AG20443 (cell line): ENCODE data around the gene TUBB.

ENCODE experiments used
- DNase-seq: peaks from one replicate; pipeline ENCODE4 v3.0.0; 2012; ENCODE audit warnings: low spot score, mixed read lengths

TUBB gene

GRCh38 chr6:30687659-30688431, 32.3 kb upstream of the TUBB start:
- peak; percentile 52 for DNase-seq

GRCh38 chr6:30688569-30688968, 31.6 kb upstream of the TUBB start:
- no peak for DNase-seq

GRCh38 chr6:30689022-30689865, 30.9 kb upstream of the TUBB start:
- no peak for DNase-seq

- DNase-seq, result no peak
Measured at GRCh38 chr6:30689985-30690384, 30.2 kb upstream of the TUBB start.

GRCh38 chr6:30690403-30691207, 29.5 kb upstream of the TUBB start, which contains the start of gene NRM:
Gene NRM (minus strand): TSS chr6:30690984. CDS start chr6:30690974, 10 bp downstream.
- DNase-seq, result peak; percentile 94

GRCh38 chr6:30691208-30691847, 28.8 kb upstream of the TUBB start:
- no peak for DNase-seq

GRCh38 chr6:30696432-30696831, 23.7 kb upstream of the TUBB start:
- DNase-seq, result no peak

- no peak for DNase-seq
Measured at GRCh38 chr6:30700340-30700739, 19.8 kb upstream of the TUBB start.

- no peak for DNase-seq
Measured at GRCh38 chr6:30703011-30703410, 17.1 kb upstream of the TUBB start.

GRCh38 chr6:30703821-30704220, 16.3 kb upstream of the TUBB start:
- DNase-seq, result no peak

- DNase-seq, result no peak
Measured at GRCh38 chr6:30705620-30706019, 14.5 kb upstream of the TUBB start.

GRCh38 chr6:30707281-30707850, 12.8 kb upstream of the TUBB start:
- DNase-seq, result no peak

- DNase-seq, result no peak
Measured at GRCh38 chr6:30709101-30709868, 10.9 kb upstream of the TUBB start.

- DNase-seq, result no peak
Measured at GRCh38 chr6:30711758-30712380, 8.3 kb upstream of the TUBB start.

GRCh38 chr6:30712441-30712945, 7.7 kb upstream of the TUBB start:
- no peak for DNase-seq

- no peak for DNase-seq
Measured at GRCh38 chr6:30714263-30714662, 5.9 kb upstream of the TUBB start.

GRCh38 chr6:30716879-30717128, 3.3 kb upstream of the TUBB start:
- DNase-seq, result no peak

- peak; percentile 95 for DNase-seq
Measured at GRCh38 chr6:30717129-30717844, 2.9 kb upstream of the TUBB start, which contains the start of gene MDC1. Gene MDC1 (minus strand): TSS chr6:30717281. CDS start chr6:30715175, 2,106 bp downstream.
